ENCODE measurements around the gene INSL3. TPM values are rescaled to one million over a fixed set of nuclear protein-coding genes. Genes with fewer than 3 reads are reported as not detected.

Gene INSL3
- polyA plus RNA-seq, 4 donors: 0.19 to 0.54 (median 0.22) TPM; not detected in 1

- peak in 2 of 4 donors; percentile 60 to 70 for DNase-seq (ENCODE audit: low read depth in 4 of 4, low spot score in 3 of 4)
Measured at GRCh38 chr19:17847538-17848366, 26.4 kb upstream of the INSL3 start, which contains the start of gene JAK3. TSS of gene JAK3 (minus strand) at chr19:17847982. CDS start at chr19:17844417, 3,565 bp downstream.

GRCh38 chr19:17846146-17846545, 24.8 kb upstream of the INSL3 start:
- no peak for DNase-seq (ENCODE audit: low read depth in 4 of 4, low spot score in 3 of 4)

GRCh38 chr19:17843908-17844490, 22.7 kb upstream of the INSL3 start:
- DNase-seq (ENCODE audit: low read depth in 4 of 4, low spot score in 3 of 4): no peak

GRCh38 chr19:17843292-17843827, 22.0 kb upstream of the INSL3 start:
- no peak for DNase-seq (ENCODE audit: low read depth in 4 of 4, low spot score in 3 of 4)

DNA sequence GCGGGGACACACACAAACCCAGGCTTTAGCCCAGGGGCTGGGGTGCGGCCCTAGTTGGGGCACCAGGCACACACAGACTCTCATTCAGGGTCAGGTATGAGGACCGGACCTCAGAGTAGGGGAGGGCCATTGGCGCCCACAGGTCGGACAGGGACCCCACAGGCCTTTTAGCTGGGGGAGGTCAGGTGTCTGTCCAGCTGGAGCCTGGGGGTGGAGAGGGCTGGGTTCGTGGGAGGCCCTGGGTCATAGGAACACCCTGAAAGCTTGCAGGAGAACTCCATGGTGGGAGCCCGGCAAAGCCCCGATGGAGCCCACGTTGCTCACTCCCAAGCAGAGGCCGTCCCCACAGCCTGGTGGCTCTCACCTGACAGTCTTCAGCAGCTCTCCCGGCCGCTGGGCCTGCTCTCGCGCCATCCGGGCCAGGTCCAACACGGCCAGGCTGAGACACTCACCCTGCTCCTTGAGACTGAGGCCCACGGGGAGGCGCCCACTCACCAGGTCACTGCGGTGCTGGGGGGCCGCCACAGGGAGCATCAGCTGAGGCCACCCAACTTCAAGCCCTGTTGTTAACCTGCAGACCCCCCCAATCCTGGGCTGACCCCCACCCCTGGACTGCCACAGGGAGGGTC, 21.5 kb upstream of the INSL3 start:
- DNase-seq (ENCODE audit: low read depth in 4 of 4, low spot score in 3 of 4): no peak

DNA sequence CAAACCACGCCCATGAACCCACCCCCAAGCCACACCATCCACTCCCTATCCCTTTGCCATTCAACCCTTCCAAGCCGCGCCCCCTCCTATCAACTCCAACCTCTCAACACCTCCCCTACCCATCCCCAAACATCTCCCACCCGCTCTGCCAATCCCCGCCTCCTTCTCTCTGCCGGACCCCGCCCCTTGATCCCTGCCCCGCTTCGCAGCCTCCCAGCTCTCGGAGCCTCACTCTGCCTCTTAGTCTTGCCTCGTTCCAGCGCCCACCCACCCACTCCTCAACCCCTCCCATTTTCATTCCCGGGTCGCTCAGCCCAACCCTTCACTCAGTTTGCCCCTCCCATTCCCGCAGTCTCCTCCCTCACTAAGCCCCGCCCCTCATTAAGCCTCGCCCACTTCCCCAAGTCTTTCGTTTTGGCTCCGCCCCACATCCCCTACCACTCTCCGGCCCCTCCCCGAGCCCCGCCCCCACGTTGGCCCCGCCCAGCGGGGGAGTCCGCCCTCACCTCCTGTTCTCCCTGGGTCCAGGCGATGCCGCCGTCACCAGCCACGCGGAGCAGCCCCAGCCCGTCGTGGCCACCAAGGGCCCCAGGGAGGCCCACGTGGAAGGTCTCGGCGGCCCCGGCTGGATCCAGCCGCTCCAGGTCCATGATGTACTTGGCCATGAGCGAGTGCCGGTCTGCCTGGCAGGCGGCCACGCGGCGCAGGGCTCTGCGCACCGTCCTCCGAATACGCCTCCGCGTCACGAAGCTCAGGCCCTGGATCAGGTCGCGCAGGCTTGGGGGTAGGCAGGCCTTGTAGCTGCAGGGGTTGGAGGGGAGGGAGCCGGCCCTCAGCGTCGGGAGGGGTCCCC, 20.7 kb upstream of the INSL3 start:
- peak in 3 of 4 donors; percentile 71 to 83 (median 81) for DNase-seq (ENCODE audit: low read depth in 4 of 4, low spot score in 3 of 4)

- no peak for DNase-seq (ENCODE audit: low read depth in 4 of 4, low spot score in 3 of 4)
Measured at GRCh38 chr19:17841371-17841809, 20.1 kb upstream of the INSL3 start.

DNA sequence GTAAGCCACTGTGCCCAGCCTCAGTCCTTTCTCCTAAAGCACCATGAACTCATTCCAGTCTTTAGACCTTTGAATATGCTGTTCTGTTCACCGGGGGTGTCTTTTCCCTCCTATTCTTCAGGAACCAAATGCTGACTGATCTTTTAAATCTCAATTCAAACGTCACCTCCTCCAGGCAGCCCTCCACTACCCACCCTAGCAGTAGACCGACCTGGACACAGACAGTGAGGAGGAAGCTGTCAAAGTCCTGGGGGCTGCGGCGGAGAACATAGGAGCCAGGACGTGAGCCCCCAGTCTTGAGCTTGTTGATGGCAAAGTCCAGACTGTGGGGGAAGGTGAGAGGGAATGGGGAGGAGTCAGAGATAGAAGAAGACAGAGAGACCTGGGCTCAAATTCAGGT, 18.7 kb upstream of the INSL3 start:
- no peak for DNase-seq (ENCODE audit: low read depth in 4 of 4, low spot score in 3 of 4)

- no peak for DNase-seq (ENCODE audit: low read depth in 4 of 4, low spot score in 3 of 4)
Measured at GRCh38 chr19:17837972-17838371, 16.7 kb upstream of the INSL3 start.

DNA sequence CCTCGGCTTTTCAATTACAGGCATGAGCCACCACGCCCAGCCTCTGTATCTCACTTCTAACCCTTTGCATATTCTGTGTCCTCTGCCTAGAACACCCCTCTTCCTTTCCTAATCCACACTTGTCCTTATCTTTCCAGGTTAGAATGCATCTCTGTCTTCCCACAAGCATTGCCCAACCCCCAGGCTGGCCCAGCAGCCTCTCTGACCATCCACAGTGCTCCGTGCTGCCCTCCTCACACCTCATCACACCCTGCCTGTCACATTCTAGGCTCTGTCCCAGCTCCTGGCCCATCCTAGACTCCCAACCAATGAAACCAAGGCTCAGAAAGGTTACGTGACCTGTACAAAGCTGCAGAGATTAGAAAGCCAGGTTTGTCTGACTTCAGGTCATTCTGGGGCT, 15.2 kb upstream of the INSL3 start:
- no peak for DNase-seq (ENCODE audit: low read depth in 4 of 4, low spot score in 3 of 4)

DNA sequence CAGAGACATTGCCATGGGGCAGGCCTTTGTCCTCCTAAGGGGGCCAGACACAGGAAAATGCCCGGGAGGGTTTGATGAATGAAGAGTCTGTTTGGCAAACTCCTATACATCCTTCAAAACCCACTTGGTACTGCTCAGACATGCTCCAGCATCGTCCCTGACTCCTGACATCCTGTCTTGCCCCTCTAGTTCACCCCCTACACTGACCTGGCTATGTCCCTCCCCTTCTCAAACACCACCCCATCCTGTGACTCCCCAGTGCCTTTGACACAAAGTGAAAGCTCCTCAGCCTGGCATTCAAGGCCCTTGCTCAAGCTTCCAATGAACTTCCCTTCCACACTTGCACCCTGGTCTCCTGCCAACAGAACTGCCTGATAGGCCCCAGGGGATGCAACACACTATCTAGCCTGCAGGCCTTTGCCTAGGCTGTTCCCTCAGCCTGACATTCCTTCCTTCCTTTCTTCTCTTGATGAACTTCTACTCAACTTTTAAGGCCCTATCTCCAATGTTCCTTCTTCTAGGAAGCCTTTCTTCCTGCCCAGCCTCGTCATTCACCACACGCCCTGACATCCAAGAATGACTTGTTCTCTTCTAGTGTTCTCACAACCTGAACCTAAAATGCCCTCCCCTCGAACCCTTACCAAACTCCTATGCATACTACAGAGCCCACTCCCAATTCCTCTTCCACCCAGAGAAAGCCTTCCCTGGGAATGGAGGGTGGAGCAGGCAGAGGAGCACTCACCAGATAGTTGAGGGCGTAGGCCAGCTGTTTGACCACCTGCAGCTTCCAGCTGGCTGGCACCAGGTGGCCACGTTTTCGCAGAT, 14.1 kb upstream of the INSL3 start:
- no peak for DNase-seq (ENCODE audit: low read depth in 4 of 4, low spot score in 3 of 4)

- DNase-seq (ENCODE audit: low read depth in 4 of 4, low spot score in 3 of 4): no peak
Measured at GRCh38 chr19:17834350-17835181, 13.2 kb upstream of the INSL3 start.

GRCh38 chr19:17832443-17833208, 11.3 kb upstream of the INSL3 start:
- DNase-seq (ENCODE audit: low read depth in 4 of 4, low spot score in 3 of 4): no peak

DNA sequence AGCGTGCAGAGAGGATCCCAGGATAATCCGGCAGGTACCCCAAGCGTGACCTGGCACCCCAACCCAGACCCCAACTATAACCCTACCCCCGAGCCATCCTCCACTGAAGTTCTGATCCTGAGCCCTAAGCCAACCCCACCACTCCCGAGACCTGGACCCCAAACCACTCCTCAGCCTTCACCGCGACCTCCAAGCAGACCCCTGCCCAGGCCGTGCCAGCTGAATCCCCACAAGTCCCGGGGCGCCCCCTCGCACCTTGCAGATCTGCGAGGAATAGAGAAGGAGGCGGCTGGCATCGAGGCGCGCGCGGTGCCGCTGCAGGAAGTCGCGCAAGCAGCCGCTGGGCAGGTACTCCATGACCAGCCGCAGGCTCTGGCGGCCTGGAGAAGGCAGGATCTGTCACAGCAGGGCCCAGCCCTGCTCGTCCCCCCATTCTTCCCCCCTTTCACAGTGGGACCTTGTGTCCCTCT, 10.1 kb upstream of the INSL3 start:
- DNase-seq (ENCODE audit: low read depth in 4 of 4, low spot score in 3 of 4): no peak

DNA sequence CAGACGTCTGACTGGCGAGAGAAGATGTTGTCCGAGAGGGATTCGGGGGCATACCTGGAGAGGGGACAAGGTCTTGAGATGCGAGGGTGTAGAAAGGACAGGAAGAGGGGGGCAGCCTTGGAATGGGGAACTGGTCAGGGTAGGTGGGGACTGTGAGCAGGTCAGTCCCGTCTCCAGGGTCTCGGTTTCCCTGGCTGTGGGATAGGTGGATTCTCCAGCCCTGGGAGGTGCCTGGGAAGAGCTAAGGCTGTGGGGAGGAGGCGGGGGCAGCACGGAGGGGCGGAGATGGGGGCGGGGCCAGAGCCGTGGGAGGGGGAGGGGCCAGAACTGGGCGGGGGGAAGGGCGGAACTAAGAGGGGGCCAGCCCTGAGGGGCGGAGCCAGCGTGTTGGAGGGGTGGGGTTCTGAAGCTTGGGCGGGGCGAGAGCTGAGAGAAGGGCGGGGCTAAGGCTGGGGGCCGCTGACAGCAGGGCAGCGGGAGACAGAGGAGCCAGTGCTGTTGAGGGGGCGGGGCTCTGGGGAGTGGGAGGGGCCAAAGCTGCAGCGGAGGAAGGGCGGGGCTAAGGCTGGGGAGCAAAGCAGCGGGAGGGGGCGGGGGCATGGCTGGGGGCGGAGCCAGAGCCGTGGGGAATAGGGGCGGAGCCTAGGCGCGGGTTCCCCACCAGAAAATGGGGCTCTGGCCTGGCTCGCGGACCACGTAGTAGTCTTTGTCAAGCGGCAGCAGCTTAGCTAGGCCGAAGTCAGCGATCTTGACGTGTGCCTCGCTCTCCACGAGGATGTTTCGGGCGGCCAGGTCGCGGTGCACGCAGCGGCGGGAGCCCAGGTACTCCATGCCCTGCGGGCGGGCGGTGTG, 9.5 kb upstream of the INSL3 start:
- DNase-seq (ENCODE audit: low read depth in 4 of 4, low spot score in 3 of 4): peak in 2 of 4 donors; percentile 32 to 64

GRCh38 chr19:17829855-17830566, 8.7 kb upstream of the INSL3 start:
- DNase-seq (ENCODE audit: low read depth in 4 of 4, low spot score in 3 of 4): peak in 2 of 4 donors; percentile 18 to 23
